Astrocyte of the spinal cord (primary cell): ENCODE results near the gene PSD.
A peak's percentile ranks its signal among the peaks of the same experiment; 100 is the strongest.

Experiments
- DNase-seq: peaks from one replicate; pipeline ENCODE4 v3.0.0; 2011; ENCODE audit warnings: low read depth, low spot score
- H3K4me3 ChIP-seq: 2 replicates; pipeline ENCODE4 v1.5.1; 2011; ENCODE audit warnings: low read depth, mild to moderate bottlenecking, low read length, moderate library complexity
- CTCF ChIP-seq: IDR thresholded peaks from 2 replicates; pipeline ENCODE4 v1.5.1; 2012; ENCODE audit warnings: low read depth, mild to moderate bottlenecking, low read length, inconsistent platforms
- in situ Hi-C: cut with HindIII; loops from 2 replicates; pipeline ENCODE4 v1.10.0; 2017; ENCODE audit warnings: low sequenced_read_pairs

PSD gene

GRCh38 chr10:102434394-102435132 lies 16.0 kb upstream of the PSD start:
- no peak overlapping the region for H3K4me3 ChIP-seq
- no peak for TF ChIP-seq CTCF
- in situ Hi-C loops = no loop called here
- no peak for DNase-seq

- TF ChIP-seq CTCF = no peak
- H3K4me3 ChIP-seq = no peak overlapping the region
- in situ Hi-C loops = no loop called here
- DNase-seq = no peak
Measured at GRCh38 chr10:102433619-102434046, 15.0 kb upstream of the PSD start.

GRCh38 chr10:102432162-102432950 lies 13.8 kb upstream of the PSD start, which contains the start of gene CUEDC2:
CUEDC2 (minus strand) TSS chr10:102432574; CDS start chr10:102425188, 7,386 bp downstream.
- in situ Hi-C loops = no loop called here
- H3K4me3 ChIP-seq = peak within 1 kb of the TSS; percentile 61
- peak; percentile 96 for DNase-seq
- TF ChIP-seq CTCF = no peak

DNA sequence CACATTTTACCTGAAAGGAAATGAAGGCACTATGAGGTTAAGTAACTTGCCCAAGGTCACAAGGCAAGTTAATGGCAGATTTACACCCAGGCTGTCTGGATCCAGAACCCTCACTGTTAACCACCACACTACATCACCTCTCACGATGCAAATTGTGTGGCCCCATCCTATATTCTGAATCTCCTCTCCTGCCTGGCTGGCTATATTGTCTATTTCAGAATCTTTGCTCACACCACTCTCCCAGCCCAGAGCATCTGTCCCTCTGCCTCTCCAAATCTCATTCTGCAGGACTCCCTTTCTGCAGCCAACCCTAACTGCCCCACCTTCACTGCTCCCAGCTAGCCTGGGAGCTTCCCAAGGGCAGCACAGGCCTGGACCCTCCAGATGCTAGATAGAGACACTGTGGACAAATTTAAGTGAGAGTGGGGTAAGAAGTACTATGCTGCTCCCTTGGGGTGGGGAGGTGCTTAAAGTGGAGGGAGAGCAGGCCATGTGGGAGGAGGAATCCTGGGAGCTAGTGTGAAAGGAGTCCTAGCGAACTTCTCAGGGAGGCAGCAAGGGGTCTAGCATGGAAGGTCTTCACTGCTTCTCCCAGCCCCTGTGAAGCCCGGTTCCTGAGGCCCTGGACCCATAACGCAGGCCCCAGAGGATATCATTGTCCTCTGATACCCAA lies 13.0 kb upstream of the PSD start:
- TF ChIP-seq CTCF = no peak
- no peak for DNase-seq
- in situ Hi-C loops = no loop called here
- peak overlapping the region; percentile 61 for H3K4me3 ChIP-seq

- H3K4me3 ChIP-seq = no peak overlapping the region
- DNase-seq = no peak
- in situ Hi-C loops = no loop called here
- TF ChIP-seq CTCF = no peak
Measured at GRCh38 chr10:102429468-102429867, 10.9 kb upstream of the PSD start.

- no peak for TF ChIP-seq CTCF
- no peak for DNase-seq
- no peak overlapping the region for H3K4me3 ChIP-seq
- in situ Hi-C loops = no loop called here
Measured at GRCh38 chr10:102426803-102427287, 8.3 kb upstream of the PSD start.
